Measurements from ENCODE around the gene B3GNT7. TPM values are rescaled to one million over a fixed set of nuclear protein-coding genes. Genes with fewer than 3 reads are reported as not detected.
A peak's percentile ranks its signal among the peaks of the same experiment; 100 is the strongest.
"Not testable (repeated sequence)": the region's sequence is repeated elsewhere in the genome, so short reads cannot be mapped to it uniquely, and the experiment has no call there.

B3GNT7 gene
- total RNA-seq (1 to 10 TPM in 2 of 5 experiments, under 1 TPM in 2, not detected in 1; 0.24 to 5.6 (median 0.95) TPM), polyA plus RNA-seq (not detected), total RNA-seq (not detected)

- Histone ChIP-seq H3K4me1 (ENCODE audit: control insufficient read depth in 2 of 2, insufficient read depth in 2 of 2, low read length in 2 of 2) (peaks cover 0 to 10% of the 10 kb centered on the region in 2 donors), H3K36me3 (ENCODE audit: control insufficient read depth in 2 of 3, insufficient read depth in 3 of 3, low read length in 3 of 3) (no peaks in the 10 kb centered on the region), H3K27me3 (ENCODE audit: control insufficient read depth in 2 of 2, insufficient read depth in 2 of 2, low read length in 2 of 2) (no peaks in the 10 kb centered on the region), H3K4me3 (ENCODE audit: low read length) (no peak within 1 kb of the TSS), H3K27ac (ENCODE audit: low read depth, low read length) (no peak within 1 kb of the TSS), H3K9me3 (ENCODE audit: control insufficient read depth in 2 of 3, low read length in 3 of 3) (no peaks in the 10 kb centered on the region)
- Mint-ChIP-seq H3K27ac (no peak within 1 kb of the TSS), H3K4me1 (peaks cover 0 to 29% (median 8%) of the 10 kb centered on the region in 7 donors), H3K36me3 (peaks cover 0 to 4% (median 0%) of the 10 kb centered on the region in 5 donors), H3K4me3 (peak within 1 kb of the TSS; percentile 37 to 75 (median 60)), H3K27me3 (peaks cover 18 to 56% (median 23%) of the 10 kb centered on the region in 5 donors), H3K9me3 (no peaks in the 10 kb centered on the region)
- DNase-seq: no peak
- intact Hi-C loops (cut with micrococcal nuclease): no loop called here
- ATAC-seq: no peak
- POLR2A ChIA-PET: no interaction called here
- CTCF ChIA-PET: no interaction called here
These were observed at the start of gene B3GNT7 for GRCh38 chr2:231395188-231396057. Gene B3GNT7 (plus strand): TSS chr2:231395710. CDS start chr2:231395804, 94 bp downstream.

DNA sequence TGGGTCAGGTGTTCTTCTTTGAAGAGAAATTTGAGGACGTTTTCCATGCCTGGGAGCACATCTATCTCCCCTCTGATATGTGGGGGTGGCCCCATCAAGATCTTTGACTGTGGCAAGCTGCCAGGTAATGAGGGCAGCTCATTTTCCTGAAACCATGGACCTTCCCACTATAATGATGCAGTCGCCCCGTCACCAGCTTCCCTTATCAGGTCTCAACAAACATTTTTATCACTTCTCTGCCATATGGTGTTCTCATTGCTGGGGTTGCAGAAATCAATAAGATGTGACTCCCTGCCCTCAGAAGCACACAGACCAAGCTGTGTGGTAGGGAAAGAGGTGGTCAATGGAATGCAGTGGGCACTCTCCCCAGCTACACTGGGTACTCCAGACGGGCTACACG, 48.4 kb upstream of the B3GNT7 start:
- intact Hi-C loops (cut with micrococcal nuclease): no loop called here
- H3K36me3 ChIP-seq (ENCODE audit: control insufficient read depth in 2 of 3, insufficient read depth in 3 of 3, low read length in 3 of 3): no peaks in the 10 kb centered on the region
- ChIA-PET CTCF (no interaction called here), POLR2A (no interaction called here)
- no peak overlapping the region for H3K27ac Mint-ChIP-seq
- DNase-seq: no peak
- H3K4me1 ChIP-seq (ENCODE audit: control insufficient read depth in 2 of 2, insufficient read depth in 2 of 2, low read length in 2 of 2): no peaks in the 10 kb centered on the region
- no peak overlapping the region for H3K4me3 ChIP-seq (ENCODE audit: low read length)
- no peaks in the 10 kb centered on the region for H3K9me3 ChIP-seq (ENCODE audit: control insufficient read depth in 2 of 3, low read length in 3 of 3)
- peaks cover 0 to 31% (median 4%) of the 10 kb centered on the region in 5 donors for H3K27me3 Mint-ChIP-seq
- H3K4me3 Mint-ChIP-seq: no peak overlapping the region
- peaks cover 0 to 2% (median 0%) of the 10 kb centered on the region in 7 donors for H3K4me1 Mint-ChIP-seq
- H3K27ac ChIP-seq (ENCODE audit: low read depth, low read length): no peak overlapping the region
- ATAC-seq: no peak
- H3K9me3 Mint-ChIP-seq: peaks cover 0 to 3% (median 0%) of the 10 kb centered on the region in 11 donors
- H3K27me3 ChIP-seq (ENCODE audit: control insufficient read depth in 2 of 2, insufficient read depth in 2 of 2, low read length in 2 of 2): no peaks in the 10 kb centered on the region
- no peaks in the 10 kb centered on the region for H3K36me3 Mint-ChIP-seq

- H3K36me3 ChIP-seq (ENCODE audit: control insufficient read depth in 2 of 3, insufficient read depth in 3 of 3, low read length in 3 of 3): no peaks in the 10 kb centered on the region
- intact Hi-C loops (cut with micrococcal nuclease): no loop called here
- ATAC-seq (no peak), DNase-seq (no peak)
- H3K4me3 ChIP-seq (ENCODE audit: low read length): no peak overlapping the region
- Mint-ChIP-seq H3K36me3 (no peaks in the 10 kb centered on the region), H3K27me3 (peaks cover 0 to 31% (median 4%) of the 10 kb centered on the region in 5 donors), H3K27ac (no peak overlapping the region), H3K4me1 (peaks cover 0 to 2% (median 0%) of the 10 kb centered on the region in 7 donors), H3K4me3 (no peak overlapping the region), H3K9me3 (peaks cover 0 to 3% (median 0%) of the 10 kb centered on the region in 11 donors)
- no peak overlapping the region for H3K27ac ChIP-seq (ENCODE audit: low read depth, low read length)
- CTCF ChIA-PET: no interaction called here
- H3K27me3 ChIP-seq (ENCODE audit: control insufficient read depth in 2 of 2, insufficient read depth in 2 of 2, low read length in 2 of 2): no peaks in the 10 kb centered on the region
- H3K4me1 ChIP-seq (ENCODE audit: control insufficient read depth in 2 of 2, insufficient read depth in 2 of 2, low read length in 2 of 2): no peaks in the 10 kb centered on the region
- POLR2A ChIA-PET: no interaction called here
- H3K9me3 ChIP-seq (ENCODE audit: control insufficient read depth in 2 of 3, low read length in 3 of 3): no peaks in the 10 kb centered on the region
These were observed 47.9 kb upstream of the B3GNT7 start for GRCh38 chr2:231347638-231348037.

GRCh38 chr2:231348173-231348572, 47.3 kb upstream of the B3GNT7 start:
- CTCF ChIA-PET: no interaction called here
- no peaks in the 10 kb centered on the region for H3K9me3 ChIP-seq (ENCODE audit: control insufficient read depth in 2 of 3, low read length in 3 of 3)
- Mint-ChIP-seq H3K4me3 (no peak overlapping the region), H3K27me3 (peaks cover 0 to 31% (median 4%) of the 10 kb centered on the region in 5 donors), H3K27ac (no peak overlapping the region), H3K36me3 (no peaks in the 10 kb centered on the region), H3K4me1 (peaks cover 0 to 2% (median 0%) of the 10 kb centered on the region in 7 donors), H3K9me3 (peaks cover 0 to 3% (median 0%) of the 10 kb centered on the region in 11 donors)
- DNase-seq (no peak), ATAC-seq (no peak)
- H3K4me1 ChIP-seq (ENCODE audit: control insufficient read depth in 2 of 2, insufficient read depth in 2 of 2, low read length in 2 of 2): no peaks in the 10 kb centered on the region
- no peak overlapping the region for H3K27ac ChIP-seq (ENCODE audit: low read depth, low read length)
- intact Hi-C loops (cut with micrococcal nuclease): no loop called here
- H3K4me3 ChIP-seq (ENCODE audit: low read length): no peak overlapping the region
- POLR2A ChIA-PET: no interaction called here
- no peaks in the 10 kb centered on the region for H3K36me3 ChIP-seq (ENCODE audit: control insufficient read depth in 2 of 3, insufficient read depth in 3 of 3, low read length in 3 of 3)
- no peaks in the 10 kb centered on the region for H3K27me3 ChIP-seq (ENCODE audit: control insufficient read depth in 2 of 2, insufficient read depth in 2 of 2, low read length in 2 of 2)

- intact Hi-C loops (cut with micrococcal nuclease): no loop called here
- ATAC-seq (no peak), DNase-seq (no peak)
- H3K4me3 ChIP-seq (ENCODE audit: low read length): no peak overlapping the region
- Mint-ChIP-seq H3K36me3 (no peaks in the 10 kb centered on the region), H3K4me3 (no peak overlapping the region), H3K27me3 (peaks cover 0 to 31% (median 4%) of the 10 kb centered on the region in 5 donors), H3K27ac (no peak overlapping the region), H3K9me3 (peaks cover 0 to 3% (median 0%) of the 10 kb centered on the region in 11 donors), H3K4me1 (peaks cover 0 to 2% (median 0%) of the 10 kb centered on the region in 7 donors)
- H3K27me3 ChIP-seq (ENCODE audit: control insufficient read depth in 2 of 2, insufficient read depth in 2 of 2, low read length in 2 of 2): no peaks in the 10 kb centered on the region
- H3K27ac ChIP-seq (ENCODE audit: low read depth, low read length): no peak overlapping the region
- no peaks in the 10 kb centered on the region for H3K36me3 ChIP-seq (ENCODE audit: control insufficient read depth in 2 of 3, insufficient read depth in 3 of 3, low read length in 3 of 3)
- H3K4me1 ChIP-seq (ENCODE audit: control insufficient read depth in 2 of 2, insufficient read depth in 2 of 2, low read length in 2 of 2): no peaks in the 10 kb centered on the region
- ChIA-PET CTCF (no interaction called here), POLR2A (no interaction called here)
- no peaks in the 10 kb centered on the region for H3K9me3 ChIP-seq (ENCODE audit: control insufficient read depth in 2 of 3, low read length in 3 of 3)
These were observed 46.7 kb upstream of the B3GNT7 start for GRCh38 chr2:231348704-231349373.

DNA sequence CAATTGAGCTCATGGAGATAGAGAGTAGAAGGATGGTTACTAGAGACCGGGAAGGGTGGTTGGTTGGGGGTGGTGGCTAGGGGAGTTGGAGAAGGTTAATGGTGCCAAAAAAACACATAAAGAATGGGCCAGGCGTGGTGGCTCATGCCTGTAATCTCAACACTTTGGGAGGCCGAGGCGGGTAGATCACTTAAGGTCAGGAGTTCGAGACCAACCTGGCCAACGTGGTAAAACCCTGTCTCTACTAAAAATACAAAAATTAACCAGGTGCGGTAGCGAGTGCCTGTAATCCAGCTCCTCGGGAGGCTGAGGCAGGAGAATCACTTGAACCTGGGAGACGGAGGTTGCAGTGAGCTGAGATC, 46.2 kb upstream of the B3GNT7 start:
- intact Hi-C loops (cut with micrococcal nuclease); H3K27ac Mint-ChIP-seq; CTCF ChIA-PET; H3K36me3 Mint-ChIP-seq; H3K9me3 Mint-ChIP-seq; H3K4me1 ChIP-seq (ENCODE audit: control insufficient read depth in 2 of 2, insufficient read depth in 2 of 2, low read length in 2 of 2); H3K27ac ChIP-seq (ENCODE audit: low read depth, low read length); POLR2A ChIA-PET; H3K36me3 ChIP-seq (ENCODE audit: control insufficient read depth in 2 of 3, insufficient read depth in 3 of 3, low read length in 3 of 3); H3K4me1 Mint-ChIP-seq; H3K27me3 ChIP-seq (ENCODE audit: control insufficient read depth in 2 of 2, insufficient read depth in 2 of 2, low read length in 2 of 2); H3K9me3 ChIP-seq (ENCODE audit: control insufficient read depth in 2 of 3, low read length in 3 of 3); DNase-seq; H3K4me3 Mint-ChIP-seq; H3K4me3 ChIP-seq (ENCODE audit: low read length); ATAC-seq: not testable (repeated sequence)
- H3K27me3 Mint-ChIP-seq: peaks cover 0 to 29% (median 4%) of the 10 kb centered on the region in 5 donors

Data from naive thymus-derived CD4-positive, alpha-beta T cell (primary cell).